Endodermal cell (in vitro differentiated cells): Measurements from ENCODE around the gene RTBDN. TPM values are rescaled to one million over a fixed set of nuclear protein-coding genes. Genes with fewer than 3 reads are reported as not detected.

Experiments
- DNase-seq: peaks from one replicate; pipeline ENCODE4 v3.0.0-alpha.2; 2017
- H3K27ac ChIP-seq: 2 replicates; pipeline ENCODE4 v1.5.1; 2013; ENCODE audit warnings: mild to moderate bottlenecking, low read depth, low read length, moderate library complexity
- H3K27me3 ChIP-seq: 2 replicates; pipeline ENCODE4 v1.6.1; 2013; ENCODE audit warnings: mild to moderate bottlenecking, low read length, moderate library complexity; ENCODE audit not compliant: insufficient read depth, control insufficient read depth, poor library complexity, severe bottlenecking
- H3K36me3 ChIP-seq: 2 replicates; pipeline ENCODE4 v1.7.0; 2013; ENCODE audit warnings: mild to moderate bottlenecking, low read length, moderate library complexity; ENCODE audit not compliant: control insufficient read depth, insufficient read depth
- H3K4me1 ChIP-seq: one replicate; pipeline ENCODE4 v1.7.0; 2013; ENCODE audit warnings: low read length; ENCODE audit not compliant: control insufficient read depth, insufficient read depth
- H3K4me3 ChIP-seq: 2 replicates; pipeline ENCODE4 v1.5.1; 2013; ENCODE audit warnings: mild to moderate bottlenecking, low read length, moderate library complexity
- H3K9ac ChIP-seq: 2 replicates; pipeline ENCODE4 v1.6.1; 2013; ENCODE audit warnings: mild to moderate bottlenecking, low read length, moderate library complexity; ENCODE audit not compliant: poor library complexity, severe bottlenecking; ENCODE audit errors: extremely low read depth
- H3K9me3 ChIP-seq: 2 replicates; pipeline ENCODE4 v1.6.1; 2013; ENCODE audit warnings: mild to moderate bottlenecking, low read length, moderate library complexity; ENCODE audit not compliant: control insufficient read depth
- H3K27ac Mint-ChIP-seq: 2 replicates; pipeline ENCODE4 v1.8.0; 2020; ENCODE audit warnings: mixed read lengths
- H3K27me3 Mint-ChIP-seq: 2 replicates; pipeline ENCODE4 v1.8.0; 2021; ENCODE audit warnings: mild to moderate bottlenecking, mixed read lengths; ENCODE audit not compliant: insufficient read depth
- H3K36me3 Mint-ChIP-seq: 2 replicates; pipeline ENCODE4 v1.8.0; 2020; ENCODE audit warnings: low read depth, mixed read lengths
- H3K4me1 Mint-ChIP-seq: 2 replicates; pipeline ENCODE4 v1.8.0; 2020; ENCODE audit warnings: mixed read lengths
- H3K4me3 Mint-ChIP-seq: 2 replicates; pipeline ENCODE4 v1.8.0; 2020; ENCODE audit warnings: mild to moderate bottlenecking, moderate library complexity, mixed read lengths
- H3K9me3 Mint-ChIP-seq: 2 replicates; pipeline ENCODE4 v1.8.0; 2020; ENCODE audit warnings: mild to moderate bottlenecking, mixed read lengths
- WGBS, 2 experiments: methylation state at CpG; one replicate each; pipeline versions ENCODE4 v1.1.5 to v1.1.7; 2013; ENCODE audit warnings: missing lambda C conversion rate in 2 of 2, mixed read lengths in 1 of 2; ENCODE audit not compliant: insufficient coverage in 1 of 2, insufficient read length in 1 of 2; 5-methylcytosine and 5-hydroxymethylcytosine counted together
- total RNA-seq, 2 donors: library from RNA; stranded (reverse); fragmentation: NEBNext Ultra II Directional in 1 of 2; extraction: Animal tissue kit (Norgen Biotek cat#: 25700) in 1 of 2; gene quantifications; 2 replicates in 1 of 2; 3 replicates in 1 of 2; pipeline ENCODE4 v1.2.1, GENCODE V29; 2021
- TF ChIP-seq, protein P1 (sequence below): fragments of 200-600 bp; sonication (generic); conservative IDR thresholded peaks from 2 replicates; pipeline ENCODE4 v1.5.0; 2021; ENCODE audit warnings: antibody characterized with exemption, mild to moderate bottlenecking

The RTBDN gene
- total RNA-seq, 2 donors from 2014 or later = 0.68 to 1.7 TPM

GRCh38 chr19:12837225-12837624, 2.8 kb upstream of the RTBDN start:
- H3K9ac ChIP-seq = no peak overlapping the region
- H3K4me3 Mint-ChIP-seq = no peak overlapping the region
- no peak overlapping the region for H3K4me3 ChIP-seq
- H3K27me3 Mint-ChIP-seq = peaks cover 82% of the 10 kb centered on the region
- H3K9me3 ChIP-seq = no peaks in the 10 kb centered on the region
- H3K27ac Mint-ChIP-seq = no peak overlapping the region
- peaks cover 4% of the 10 kb centered on the region for H3K4me1 Mint-ChIP-seq
- WGBS, 2 experiments = 65 to 72% methylated on average over 3 to 4 of the region's 4 CpGs
- H3K27me3 ChIP-seq = peaks cover 60% of the 10 kb centered on the region
- H3K4me1 ChIP-seq = no peaks in the 10 kb centered on the region
- TF ChIP-seq, protein P1, sequence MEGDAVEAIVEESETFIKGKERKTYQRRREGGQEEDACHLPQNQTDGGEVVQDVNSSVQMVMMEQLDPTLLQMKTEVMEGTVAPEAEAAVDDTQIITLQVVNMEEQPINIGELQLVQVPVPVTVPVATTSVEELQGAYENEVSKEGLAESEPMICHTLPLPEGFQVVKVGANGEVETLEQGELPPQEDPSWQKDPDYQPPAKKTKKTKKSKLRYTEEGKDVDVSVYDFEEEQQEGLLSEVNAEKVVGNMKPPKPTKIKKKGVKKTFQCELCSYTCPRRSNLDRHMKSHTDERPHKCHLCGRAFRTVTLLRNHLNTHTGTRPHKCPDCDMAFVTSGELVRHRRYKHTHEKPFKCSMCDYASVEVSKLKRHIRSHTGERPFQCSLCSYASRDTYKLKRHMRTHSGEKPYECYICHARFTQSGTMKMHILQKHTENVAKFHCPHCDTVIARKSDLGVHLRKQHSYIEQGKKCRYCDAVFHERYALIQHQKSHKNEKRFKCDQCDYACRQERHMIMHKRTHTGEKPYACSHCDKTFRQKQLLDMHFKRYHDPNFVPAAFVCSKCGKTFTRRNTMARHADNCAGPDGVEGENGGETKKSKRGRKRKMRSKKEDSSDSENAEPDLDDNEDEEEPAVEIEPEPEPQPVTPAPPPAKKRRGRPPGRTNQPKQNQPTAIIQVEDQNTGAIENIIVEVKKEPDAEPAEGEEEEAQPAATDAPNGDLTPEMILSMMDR = no peak
- no peaks in the 10 kb centered on the region for H3K9me3 Mint-ChIP-seq
- no peaks in the 10 kb centered on the region for H3K36me3 ChIP-seq
- DNase-seq = no peak
- H3K27ac ChIP-seq = no peak overlapping the region
- H3K36me3 Mint-ChIP-seq = no peaks in the 10 kb centered on the region

- no peak overlapping the region for H3K4me3 ChIP-seq
- H3K9me3 Mint-ChIP-seq = no peaks in the 10 kb centered on the region
- H3K36me3 Mint-ChIP-seq = no peaks in the 10 kb centered on the region
- peaks cover 84% of the 10 kb centered on the region for H3K27me3 Mint-ChIP-seq
- peaks cover 4% of the 10 kb centered on the region for H3K4me1 Mint-ChIP-seq
- no peak for DNase-seq
- TF ChIP-seq, protein P1 = no peak
- 22 to 25% methylated on average over 5 to 6 of the region's 6 CpGs for WGBS, 2 experiments
- no peaks in the 10 kb centered on the region for H3K4me1 ChIP-seq
- H3K9me3 ChIP-seq = no peaks in the 10 kb centered on the region
- no peak overlapping the region for H3K27ac Mint-ChIP-seq
- no peak overlapping the region for H3K27ac ChIP-seq
- H3K27me3 ChIP-seq = peaks cover 67% of the 10 kb centered on the region
- no peaks in the 10 kb centered on the region for H3K36me3 ChIP-seq
- no peak overlapping the region for H3K9ac ChIP-seq
- no peak overlapping the region for H3K4me3 Mint-ChIP-seq
These were observed 2.1 kb upstream of the RTBDN start for GRCh38 chr19:12836529-12836863.

DNA sequence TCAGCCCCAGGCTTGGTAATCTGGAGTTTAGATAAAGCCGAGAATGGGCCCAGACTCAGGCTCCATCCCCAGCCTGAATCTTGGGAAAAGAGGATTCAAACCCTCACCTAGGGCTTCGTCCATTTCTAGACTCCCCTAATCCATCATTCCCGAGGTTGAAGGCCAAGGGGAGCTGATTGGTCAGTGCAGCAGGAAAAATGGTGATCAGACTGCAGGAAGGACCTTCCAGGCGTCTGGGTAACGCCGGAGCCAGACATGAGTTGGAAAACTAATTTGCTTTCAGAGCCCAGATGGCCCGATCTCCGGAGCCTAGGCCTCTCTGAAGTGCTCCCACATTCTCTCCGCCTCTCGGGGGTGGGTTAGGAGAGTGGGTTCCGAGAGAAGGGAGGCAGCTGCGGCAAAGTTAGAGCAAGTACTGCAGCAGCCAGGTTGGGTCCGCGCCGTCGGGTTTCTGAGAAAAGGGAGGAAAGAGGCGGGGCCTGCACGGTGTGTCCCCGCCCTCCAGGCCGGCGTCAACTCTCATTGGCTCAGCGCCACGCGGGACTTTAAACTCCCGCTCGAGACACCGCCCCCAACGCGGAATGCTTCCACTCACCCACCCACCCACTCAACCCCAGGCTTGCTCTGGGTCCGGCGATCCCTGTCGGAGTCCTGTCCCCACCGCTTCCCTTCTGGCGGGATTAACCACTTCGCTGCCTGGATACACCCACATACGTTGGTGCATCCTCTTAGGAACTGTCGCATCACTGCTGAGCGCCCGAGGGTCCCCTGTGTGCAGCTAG, 788 bp upstream of the RTBDN start:
- H3K36me3 ChIP-seq = no peaks in the 10 kb centered on the region
- H3K9ac ChIP-seq = no peak overlapping the region
- DNase-seq = peak; percentile 83
- Mint-ChIP-seq H3K36me3 (no peaks in the 10 kb centered on the region), H3K27me3 (peaks cover 89% of the 10 kb centered on the region), H3K27ac (no peak overlapping the region), H3K9me3 (no peaks in the 10 kb centered on the region), H3K4me1 (peaks cover 4% of the 10 kb centered on the region), H3K4me3 (peak overlapping the region; percentile 52)
- TF ChIP-seq, protein P1 = no peak
- H3K27me3 ChIP-seq = peaks cover 80% of the 10 kb centered on the region
- no peak overlapping the region for H3K4me3 ChIP-seq
- H3K27ac ChIP-seq = no peak overlapping the region
- H3K9me3 ChIP-seq = no peaks in the 10 kb centered on the region
- WGBS, 2 experiments = 25 to 30% methylated on average over 19 to 39 of the region's 39 CpGs
- no peaks in the 10 kb centered on the region for H3K4me1 ChIP-seq
